ENCODE measurements around the gene CRYZL1. TPM values are rescaled to one million over a fixed set of nuclear protein-coding genes. Genes with fewer than 3 reads are reported as not detected.

CRYZL1 gene
- total and polyA plus RNA-seq, 7 donors, result 12.8 to 37.7 (median 16.1) TPM

GRCh38 chr21:33661146-33661545 is 19.6 kb upstream of the CRYZL1 start:
- intact Hi-C loops (cut with DNase I), result no loop called here
- ATAC-seq, result no peak
- Histone ChIP-seq H3K27ac (no peak overlapping the region), H3K4me1 (peaks cover 20% of the 10 kb centered on the region), H3K36me3 (ENCODE audit: insufficient read depth in 1 of 2, low read depth in 1 of 2) (no peaks in the 10 kb centered on the region), H3K4me3 (no peak overlapping the region), H3K27me3 (ENCODE audit: insufficient read depth in 3 of 3, low read length in 2 of 3) (no peaks in the 10 kb centered on the region), H3K9me3 (no peaks in the 10 kb centered on the region)
- WGBS, 3 donors, result 77 to 92% (median 78%) methylated on average over 1 of the region's 1 CpG
- DNase-seq, result no peak
- TF ChIP-seq, protein P1, sequence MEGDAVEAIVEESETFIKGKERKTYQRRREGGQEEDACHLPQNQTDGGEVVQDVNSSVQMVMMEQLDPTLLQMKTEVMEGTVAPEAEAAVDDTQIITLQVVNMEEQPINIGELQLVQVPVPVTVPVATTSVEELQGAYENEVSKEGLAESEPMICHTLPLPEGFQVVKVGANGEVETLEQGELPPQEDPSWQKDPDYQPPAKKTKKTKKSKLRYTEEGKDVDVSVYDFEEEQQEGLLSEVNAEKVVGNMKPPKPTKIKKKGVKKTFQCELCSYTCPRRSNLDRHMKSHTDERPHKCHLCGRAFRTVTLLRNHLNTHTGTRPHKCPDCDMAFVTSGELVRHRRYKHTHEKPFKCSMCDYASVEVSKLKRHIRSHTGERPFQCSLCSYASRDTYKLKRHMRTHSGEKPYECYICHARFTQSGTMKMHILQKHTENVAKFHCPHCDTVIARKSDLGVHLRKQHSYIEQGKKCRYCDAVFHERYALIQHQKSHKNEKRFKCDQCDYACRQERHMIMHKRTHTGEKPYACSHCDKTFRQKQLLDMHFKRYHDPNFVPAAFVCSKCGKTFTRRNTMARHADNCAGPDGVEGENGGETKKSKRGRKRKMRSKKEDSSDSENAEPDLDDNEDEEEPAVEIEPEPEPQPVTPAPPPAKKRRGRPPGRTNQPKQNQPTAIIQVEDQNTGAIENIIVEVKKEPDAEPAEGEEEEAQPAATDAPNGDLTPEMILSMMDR (IDR thresholded peaks at IDR 0.05), result no peak

GRCh38 chr21:33660406-33660805 is 18.9 kb upstream of the CRYZL1 start:
- H3K27me3 ChIP-seq (ENCODE audit: insufficient read depth in 3 of 3, low read length in 2 of 3), result no peaks in the 10 kb centered on the region
- no peak overlapping the region for H3K27ac ChIP-seq
- H3K4me3 ChIP-seq, result no peak overlapping the region
- H3K9me3 ChIP-seq, result no peaks in the 10 kb centered on the region
- ATAC-seq, result no peak
- TF ChIP-seq, protein P1 (IDR thresholded peaks at IDR 0.05), result no peak
- DNase-seq, result no peak
- H3K36me3 ChIP-seq (ENCODE audit: insufficient read depth in 1 of 2, low read depth in 1 of 2), result no peaks in the 10 kb centered on the region
- H3K4me1 ChIP-seq, result peaks cover 14% of the 10 kb centered on the region
- 41 to 61% (median 43%) methylated on average over 1 of the region's 1 CpG for WGBS, 3 donors
- intact Hi-C loops (cut with DNase I), result no loop called here

GRCh38 chr21:33659568-33659949 is 18.0 kb upstream of the CRYZL1 start:
- H3K4me1 ChIP-seq, result peaks cover 12% of the 10 kb centered on the region
- TF ChIP-seq, protein P1 (IDR thresholded peaks at IDR 0.05), result no peak
- intact Hi-C loops (cut with DNase I), result no loop called here
- 88 to 100% (median 96%) methylated on average over 1 of the region's 1 CpG for WGBS, 3 donors
- H3K27me3 ChIP-seq (ENCODE audit: insufficient read depth in 3 of 3, low read length in 2 of 3), result no peaks in the 10 kb centered on the region
- no peaks in the 10 kb centered on the region for H3K9me3 ChIP-seq
- H3K27ac ChIP-seq, result no peak overlapping the region
- DNase-seq (no peak), ATAC-seq (no peak)
- no peaks in the 10 kb centered on the region for H3K36me3 ChIP-seq (ENCODE audit: insufficient read depth in 1 of 2, low read depth in 1 of 2)
- no peak overlapping the region for H3K4me3 ChIP-seq

DNA sequence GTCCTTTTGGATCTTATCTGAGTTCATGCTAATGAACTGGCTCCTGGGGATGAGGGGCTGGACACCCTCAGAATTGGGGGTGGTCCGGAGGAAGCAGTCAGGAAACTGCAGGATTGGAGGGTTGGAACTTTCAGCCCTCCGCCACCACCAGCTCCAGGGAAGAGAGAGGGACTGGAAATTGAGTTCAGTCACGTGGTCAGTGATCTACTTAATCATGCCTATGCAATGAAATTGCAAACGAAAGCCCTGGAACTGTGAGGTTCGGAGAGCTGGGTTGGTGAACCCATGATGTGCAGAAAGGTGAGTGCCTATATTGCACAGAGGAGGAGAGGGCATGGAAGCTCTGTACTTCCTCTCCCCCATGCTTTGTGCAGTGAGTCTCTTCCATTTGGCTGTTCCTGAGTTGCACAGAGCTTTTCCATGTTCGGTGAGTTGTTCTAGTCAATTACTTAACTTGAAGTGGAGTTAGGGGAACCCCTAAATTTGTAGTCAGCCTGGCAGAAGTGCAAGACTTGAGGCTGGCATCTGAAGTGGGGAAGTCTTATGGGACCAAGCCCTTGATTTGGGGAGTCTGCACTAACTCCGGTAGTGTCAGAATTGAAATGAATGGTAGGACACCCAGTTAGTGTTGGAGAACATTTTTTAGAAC is 17.5 kb upstream of the CRYZL1 start:
- intact Hi-C loops (cut with DNase I), result no loop called here
- 89 to 92% (median 90%) methylated on average over 7 of the region's 7 CpGs for WGBS, 3 donors
- Histone ChIP-seq H3K27me3 (ENCODE audit: insufficient read depth in 3 of 3, low read length in 2 of 3) (no peaks in the 10 kb centered on the region), H3K9me3 (no peaks in the 10 kb centered on the region), H3K36me3 (ENCODE audit: insufficient read depth in 1 of 2, low read depth in 1 of 2) (no peaks in the 10 kb centered on the region), H3K4me3 (no peak overlapping the region), H3K4me1 (peaks cover 12% of the 10 kb centered on the region), H3K27ac (no peak overlapping the region)
- ATAC-seq (no peak), DNase-seq (no peak)
- TF ChIP-seq, protein P1 (IDR thresholded peaks at IDR 0.05), result no peak

All from psoas muscle (tissue), 8 donors.